ENCODE data around the gene CNIH3. TPM values are rescaled to one million over a fixed set of nuclear protein-coding genes. Genes with fewer than 3 reads are reported as not detected.

CNIH3 gene
- total RNA-seq, 1 experiment from 2014 or later = 1.8 TPM

DNA sequence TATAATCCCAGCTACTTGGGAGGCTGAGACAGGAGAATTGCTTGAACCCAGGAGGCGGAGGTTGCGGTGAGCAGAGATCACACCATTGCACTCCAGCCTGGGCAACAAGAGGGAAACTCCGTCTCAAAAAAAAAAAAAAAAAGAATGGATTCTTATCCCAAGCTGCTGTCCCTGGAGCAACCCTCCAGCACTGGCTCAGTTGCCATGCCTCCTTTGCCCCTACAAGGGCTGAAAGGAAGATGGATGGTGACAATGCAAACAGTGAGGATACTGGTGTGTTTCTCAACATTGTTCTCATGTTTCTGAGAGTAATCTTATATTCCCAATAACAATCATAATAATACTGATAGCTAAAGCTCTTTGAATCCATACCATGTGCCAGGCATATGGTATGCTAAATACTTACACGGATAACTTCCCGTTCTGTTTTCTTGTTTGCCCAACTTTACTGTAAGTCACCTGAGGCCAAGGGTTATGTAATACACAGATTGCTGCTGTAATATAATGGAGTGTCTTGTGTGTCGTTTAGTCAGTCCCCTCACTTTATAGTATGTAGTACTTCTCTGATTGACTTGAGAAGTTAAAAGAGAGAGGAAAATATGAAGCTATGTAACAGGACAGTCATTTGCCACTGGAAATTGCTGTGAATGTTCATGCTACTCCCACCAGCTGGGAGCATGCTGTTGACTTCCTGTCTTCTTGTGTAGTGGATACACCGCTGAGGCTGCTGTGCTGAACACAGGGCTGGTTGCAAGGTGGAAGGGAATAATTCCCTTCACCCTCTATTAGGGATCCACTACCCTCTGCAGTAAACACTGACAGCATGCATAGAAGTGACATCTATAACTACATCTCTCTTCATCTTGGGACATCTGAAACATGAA lies 153.6 kb downstream of the CNIH3 start:
- H3K27ac ChIP-seq (ENCODE audit: low read depth, low read length) = no peak overlapping the region
- no peaks in the 10 kb centered on the region for H3K9me2 ChIP-seq (ENCODE audit: insufficient read depth)
- no peak overlapping the region for H3K9ac ChIP-seq (ENCODE audit: low read length)
- no TSS peak for BruUV-seq (replicated peaks)
- intact Hi-C loops (cut with micrococcal nuclease) = no loop called here
- H2AFZ ChIP-seq (ENCODE audit: low read depth, low read length, poor library complexity, severe bottlenecking) = no peak overlapping the region
- no peaks in the 10 kb centered on the region for H3K9me3 ChIP-seq (ENCODE audit: control insufficient read depth in 1 of 2, insufficient read depth in 1 of 2, low read depth in 1 of 2, low read length in 2 of 2)
- H3K27me3 ChIP-seq (ENCODE audit: insufficient read depth, low read length) = peaks cover 21% of the 10 kb centered on the region; the same call in 1 of the 2 replicates
- DNase-seq (ENCODE audit: low read depth, low spot score) (no peak), ATAC-seq (no peak)
- peaks cover 0 to 4% of the 10 kb centered on the region in 2 experiments; a peak in 1 of 4 replicates for H3K4me1 ChIP-seq (ENCODE audit: control insufficient read depth in 1 of 2, insufficient read depth in 2 of 2, low read length in 2 of 2)
- ChIA-PET POLR2A (no interaction called here), CTCF (no interaction called here), RAD21 (ENCODE audit: low non-redundant PET in 1 of 2, low total read pairs in 2 of 2, uncharacterized antibody in 2 of 2, unreplicated experiment in 2 of 2) (no interaction called here)
- no peaks in the 10 kb centered on the region for H3K79me2 ChIP-seq (ENCODE audit: insufficient read depth, low read length)
- no peak overlapping the region for H3K4me3 ChIP-seq (replicated peaks in 1 of 2; ENCODE audit: low read depth in 1 of 2, low read length in 2 of 2)
- no peaks in the 10 kb centered on the region for H4K20me1 ChIP-seq (ENCODE audit: insufficient read depth)
- no peaks in the 10 kb centered on the region for H3K36me3 ChIP-seq (ENCODE audit: control insufficient read depth in 1 of 2, insufficient read depth in 2 of 2, low read length in 2 of 2)
- H3K4me2 ChIP-seq (ENCODE audit: low read length) = no peak overlapping the region
- TF ChIP-seq POLR2A (IDR thresholded peaks at IDR 0.05; ENCODE audit: borderline replicate concordance, extremely low read depth, insufficient read depth, insufficient read length) (no peak), CBX3 (IDR thresholded peaks at IDR 0.05; ENCODE audit: low read depth) (no peak), RAD21 (IDR thresholded peaks at IDR 0.05; ENCODE audit: low read depth) (no peak), CEBPB (IDR thresholded peaks at IDR 0.05; ENCODE audit: low read depth) (no peak), YY1 (IDR thresholded peaks at IDR 0.05; ENCODE audit: extremely low read depth, insufficient replicate concordance, low read depth, low read length) (no peak), TCF7L2 (IDR thresholded peaks at IDR 0.05; ENCODE audit: borderline replicate concordance, extremely low read depth, insufficient read depth, insufficient read length) (no peak), ZNF274 (IDR thresholded peaks at IDR 0.05; ENCODE audit: low read depth, low read length) (no peak), EZH2 (IDR thresholded peaks at IDR 0.05) (no peak), EGR1 (IDR thresholded peaks at IDR 0.05; ENCODE audit: low read depth) (no peak), JUND (IDR thresholded peaks at IDR 0.05) (no peak), ELF1 (IDR thresholded peaks at IDR 0.05; ENCODE audit: borderline replicate concordance, low read depth) (no peak), EZH2phosphoT487 (IDR thresholded peaks at IDR 0.05; ENCODE audit: borderline replicate concordance) (no peak), SIN3A (IDR thresholded peaks at IDR 0.05; ENCODE audit: low read depth) (no peak), SRF (IDR thresholded peaks at IDR 0.05; ENCODE audit: low read depth) (no peak)
- TF ChIP-seq, protein P1, sequence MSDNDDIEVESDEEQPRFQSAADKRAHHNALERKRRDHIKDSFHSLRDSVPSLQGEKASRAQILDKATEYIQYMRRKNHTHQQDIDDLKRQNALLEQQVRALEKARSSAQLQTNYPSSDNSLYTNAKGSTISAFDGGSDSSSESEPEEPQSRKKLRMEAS (IDR thresholded peaks at IDR 0.05) = no peak
- TF ChIP-seq, protein P2, sequence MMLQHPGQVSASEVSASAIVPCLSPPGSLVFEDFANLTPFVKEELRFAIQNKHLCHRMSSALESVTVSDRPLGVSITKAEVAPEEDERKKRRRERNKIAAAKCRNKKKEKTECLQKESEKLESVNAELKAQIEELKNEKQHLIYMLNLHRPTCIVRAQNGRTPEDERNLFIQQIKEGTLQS (IDR thresholded peaks at IDR 0.05) = no peak
- TF ChIP-seq, protein P3, sequence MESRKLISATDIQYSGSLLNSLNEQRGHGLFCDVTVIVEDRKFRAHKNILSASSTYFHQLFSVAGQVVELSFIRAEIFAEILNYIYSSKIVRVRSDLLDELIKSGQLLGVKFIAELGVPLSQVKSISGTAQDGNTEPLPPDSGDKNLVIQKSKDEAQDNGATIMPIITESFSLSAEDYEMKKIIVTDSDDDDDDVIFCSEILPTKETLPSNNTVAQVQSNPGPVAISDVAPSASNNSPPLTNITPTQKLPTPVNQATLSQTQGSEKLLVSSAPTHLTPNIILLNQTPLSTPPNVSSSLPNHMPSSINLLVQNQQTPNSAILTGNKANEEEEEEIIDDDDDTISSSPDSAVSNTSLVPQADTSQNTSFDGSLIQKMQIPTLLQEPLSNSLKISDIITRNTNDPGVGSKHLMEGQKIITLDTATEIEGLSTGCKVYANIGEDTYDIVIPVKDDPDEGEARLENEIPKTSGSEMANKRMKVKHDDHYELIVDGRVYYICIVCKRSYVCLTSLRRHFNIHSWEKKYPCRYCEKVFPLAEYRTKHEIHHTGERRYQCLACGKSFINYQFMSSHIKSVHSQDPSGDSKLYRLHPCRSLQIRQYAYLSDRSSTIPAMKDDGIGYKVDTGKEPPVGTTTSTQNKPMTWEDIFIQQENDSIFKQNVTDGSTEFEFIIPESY (IDR thresholded peaks at IDR 0.05; ENCODE audit: extremely low read depth, insufficient replicate concordance, low read length) = no peak
- TF ChIP-seq, protein P4, sequence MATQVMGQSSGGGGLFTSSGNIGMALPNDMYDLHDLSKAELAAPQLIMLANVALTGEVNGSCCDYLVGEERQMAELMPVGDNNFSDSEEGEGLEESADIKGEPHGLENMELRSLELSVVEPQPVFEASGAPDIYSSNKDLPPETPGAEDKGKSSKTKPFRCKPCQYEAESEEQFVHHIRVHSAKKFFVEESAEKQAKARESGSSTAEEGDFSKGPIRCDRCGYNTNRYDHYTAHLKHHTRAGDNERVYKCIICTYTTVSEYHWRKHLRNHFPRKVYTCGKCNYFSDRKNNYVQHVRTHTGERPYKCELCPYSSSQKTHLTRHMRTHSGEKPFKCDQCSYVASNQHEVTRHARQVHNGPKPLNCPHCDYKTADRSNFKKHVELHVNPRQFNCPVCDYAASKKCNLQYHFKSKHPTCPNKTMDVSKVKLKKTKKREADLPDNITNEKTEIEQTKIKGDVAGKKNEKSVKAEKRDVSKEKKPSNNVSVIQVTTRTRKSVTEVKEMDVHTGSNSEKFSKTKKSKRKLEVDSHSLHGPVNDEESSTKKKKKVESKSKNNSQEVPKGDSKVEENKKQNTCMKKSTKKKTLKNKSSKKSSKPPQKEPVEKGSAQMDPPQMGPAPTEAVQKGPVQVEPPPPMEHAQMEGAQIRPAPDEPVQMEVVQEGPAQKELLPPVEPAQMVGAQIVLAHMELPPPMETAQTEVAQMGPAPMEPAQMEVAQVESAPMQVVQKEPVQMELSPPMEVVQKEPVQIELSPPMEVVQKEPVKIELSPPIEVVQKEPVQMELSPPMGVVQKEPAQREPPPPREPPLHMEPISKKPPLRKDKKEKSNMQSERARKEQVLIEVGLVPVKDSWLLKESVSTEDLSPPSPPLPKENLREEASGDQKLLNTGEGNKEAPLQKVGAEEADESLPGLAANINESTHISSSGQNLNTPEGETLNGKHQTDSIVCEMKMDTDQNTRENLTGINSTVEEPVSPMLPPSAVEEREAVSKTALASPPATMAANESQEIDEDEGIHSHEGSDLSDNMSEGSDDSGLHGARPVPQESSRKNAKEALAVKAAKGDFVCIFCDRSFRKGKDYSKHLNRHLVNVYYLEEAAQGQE (IDR thresholded peaks at IDR 0.05; ENCODE audit: low read depth) = no peak
- TF ChIP-seq, protein P5, sequence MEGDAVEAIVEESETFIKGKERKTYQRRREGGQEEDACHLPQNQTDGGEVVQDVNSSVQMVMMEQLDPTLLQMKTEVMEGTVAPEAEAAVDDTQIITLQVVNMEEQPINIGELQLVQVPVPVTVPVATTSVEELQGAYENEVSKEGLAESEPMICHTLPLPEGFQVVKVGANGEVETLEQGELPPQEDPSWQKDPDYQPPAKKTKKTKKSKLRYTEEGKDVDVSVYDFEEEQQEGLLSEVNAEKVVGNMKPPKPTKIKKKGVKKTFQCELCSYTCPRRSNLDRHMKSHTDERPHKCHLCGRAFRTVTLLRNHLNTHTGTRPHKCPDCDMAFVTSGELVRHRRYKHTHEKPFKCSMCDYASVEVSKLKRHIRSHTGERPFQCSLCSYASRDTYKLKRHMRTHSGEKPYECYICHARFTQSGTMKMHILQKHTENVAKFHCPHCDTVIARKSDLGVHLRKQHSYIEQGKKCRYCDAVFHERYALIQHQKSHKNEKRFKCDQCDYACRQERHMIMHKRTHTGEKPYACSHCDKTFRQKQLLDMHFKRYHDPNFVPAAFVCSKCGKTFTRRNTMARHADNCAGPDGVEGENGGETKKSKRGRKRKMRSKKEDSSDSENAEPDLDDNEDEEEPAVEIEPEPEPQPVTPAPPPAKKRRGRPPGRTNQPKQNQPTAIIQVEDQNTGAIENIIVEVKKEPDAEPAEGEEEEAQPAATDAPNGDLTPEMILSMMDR (IDR thresholded peaks at IDR 0.05 in 2 of 3, conservative IDR thresholded peaks at IDR 0.05 in 1 of 3; ENCODE audit: borderline replicate concordance in 1 of 3, insufficient read depth in 1 of 3, low read depth in 2 of 3, low read length in 2 of 3) = no peak

All from HCT116 (cell line).